HL-60 (cell line): ENCODE measurements around the gene RHOBTB1.

ENCODE experiments used
- DNase-seq, 2 experiments: peaks; one replicate each; pipeline ENCODE4 v3.0.0-alpha.2; 2010 to 2020; ENCODE audit warnings: low read depth in 1 of 2, low spot score in 1 of 2
- H3K27ac ChIP-seq: fragments of 250-450 bp; sonication (Bioruptor Pico); replicated peaks from 2 replicates; pipeline ENCODE4 v1.5.1; 2020; ENCODE audit warnings: mild to moderate bottlenecking, moderate library complexity
- H3K27me3 ChIP-seq: fragments of 250-450 bp; sonication (Bioruptor Pico); 2 replicates; pipeline ENCODE4 v1.5.1; 2021; ENCODE audit warnings: mild to moderate bottlenecking, moderate library complexity; ENCODE audit not compliant: insufficient read depth, poor library complexity, severe bottlenecking
- H3K4me3 ChIP-seq: replicated peaks from 2 replicates; pipeline ENCODE4 v1.5.1; 2011; ENCODE audit warnings: mild to moderate bottlenecking, control low read depth, low read length; ENCODE audit not compliant: insufficient read depth
- GABPA ChIP-seq: IDR thresholded peaks from 2 replicates; pipeline ENCODE4 v1.6.1; 2012; ENCODE audit warnings: low read depth
- POLR2AphosphoS5 ChIP-seq: IDR thresholded peaks from 2 replicates; pipeline ENCODE4 v1.6.1; 2012; ENCODE audit warnings: low read depth
- SPI1 ChIP-seq: IDR thresholded peaks from 2 replicates; pipeline ENCODE4 v1.6.1; 2012; ENCODE audit warnings: low read depth, mild to moderate bottlenecking, borderline replicate concordance
- TF ChIP-seq, protein P1 (sequence below): IDR thresholded peaks from one replicate; pipeline ENCODE4 v1.5.1; 2011; ENCODE audit warnings: low read length, control low read depth, inconsistent platforms; ENCODE audit not compliant: insufficient read depth
- TF ChIP-seq, protein P2 (sequence below): IDR thresholded peaks from 2 replicates; pipeline ENCODE4 v1.6.1; 2012; ENCODE audit warnings: low read depth; ENCODE audit not compliant: insufficient replicate concordance

Gene RHOBTB1

DNA sequence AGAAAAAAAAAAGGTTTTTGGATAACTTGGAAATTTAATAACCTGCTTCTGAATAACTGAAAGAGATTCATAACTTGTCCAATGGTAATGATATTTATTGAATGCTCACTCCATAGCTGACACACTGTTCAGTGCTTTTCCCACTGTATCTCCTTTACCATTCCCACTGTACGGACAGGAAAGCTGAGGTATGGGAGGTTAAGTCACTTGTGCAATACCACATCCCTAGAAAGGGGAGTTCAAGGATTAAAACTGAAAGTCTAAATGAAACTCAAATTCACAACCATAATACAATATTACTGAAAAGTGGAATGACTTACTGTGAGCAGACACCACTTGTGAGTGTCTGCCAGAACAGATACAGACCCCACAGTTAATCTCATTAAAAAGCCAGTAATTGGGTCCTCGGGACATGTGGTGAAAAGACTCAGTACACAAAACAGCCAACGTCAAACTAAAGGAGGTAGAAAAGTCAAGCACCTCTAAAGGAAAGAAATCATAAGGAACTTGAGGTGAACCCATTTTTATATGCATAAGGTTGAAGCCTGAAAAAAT lies 13.8 kb upstream of the RHOBTB1 start:
- Histone ChIP-seq H3K4me3 (no peak overlapping the region), H3K27me3 (no peaks in the 10 kb centered on the region), H3K27ac (no peak overlapping the region)
- DNase-seq: no peak
- no peak for TF ChIP-seq POLR2AphosphoS5
- no peak for TF ChIP-seq SPI1
- TF ChIP-seq, protein P1, sequence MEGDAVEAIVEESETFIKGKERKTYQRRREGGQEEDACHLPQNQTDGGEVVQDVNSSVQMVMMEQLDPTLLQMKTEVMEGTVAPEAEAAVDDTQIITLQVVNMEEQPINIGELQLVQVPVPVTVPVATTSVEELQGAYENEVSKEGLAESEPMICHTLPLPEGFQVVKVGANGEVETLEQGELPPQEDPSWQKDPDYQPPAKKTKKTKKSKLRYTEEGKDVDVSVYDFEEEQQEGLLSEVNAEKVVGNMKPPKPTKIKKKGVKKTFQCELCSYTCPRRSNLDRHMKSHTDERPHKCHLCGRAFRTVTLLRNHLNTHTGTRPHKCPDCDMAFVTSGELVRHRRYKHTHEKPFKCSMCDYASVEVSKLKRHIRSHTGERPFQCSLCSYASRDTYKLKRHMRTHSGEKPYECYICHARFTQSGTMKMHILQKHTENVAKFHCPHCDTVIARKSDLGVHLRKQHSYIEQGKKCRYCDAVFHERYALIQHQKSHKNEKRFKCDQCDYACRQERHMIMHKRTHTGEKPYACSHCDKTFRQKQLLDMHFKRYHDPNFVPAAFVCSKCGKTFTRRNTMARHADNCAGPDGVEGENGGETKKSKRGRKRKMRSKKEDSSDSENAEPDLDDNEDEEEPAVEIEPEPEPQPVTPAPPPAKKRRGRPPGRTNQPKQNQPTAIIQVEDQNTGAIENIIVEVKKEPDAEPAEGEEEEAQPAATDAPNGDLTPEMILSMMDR: no peak
- TF ChIP-seq, protein P2, sequence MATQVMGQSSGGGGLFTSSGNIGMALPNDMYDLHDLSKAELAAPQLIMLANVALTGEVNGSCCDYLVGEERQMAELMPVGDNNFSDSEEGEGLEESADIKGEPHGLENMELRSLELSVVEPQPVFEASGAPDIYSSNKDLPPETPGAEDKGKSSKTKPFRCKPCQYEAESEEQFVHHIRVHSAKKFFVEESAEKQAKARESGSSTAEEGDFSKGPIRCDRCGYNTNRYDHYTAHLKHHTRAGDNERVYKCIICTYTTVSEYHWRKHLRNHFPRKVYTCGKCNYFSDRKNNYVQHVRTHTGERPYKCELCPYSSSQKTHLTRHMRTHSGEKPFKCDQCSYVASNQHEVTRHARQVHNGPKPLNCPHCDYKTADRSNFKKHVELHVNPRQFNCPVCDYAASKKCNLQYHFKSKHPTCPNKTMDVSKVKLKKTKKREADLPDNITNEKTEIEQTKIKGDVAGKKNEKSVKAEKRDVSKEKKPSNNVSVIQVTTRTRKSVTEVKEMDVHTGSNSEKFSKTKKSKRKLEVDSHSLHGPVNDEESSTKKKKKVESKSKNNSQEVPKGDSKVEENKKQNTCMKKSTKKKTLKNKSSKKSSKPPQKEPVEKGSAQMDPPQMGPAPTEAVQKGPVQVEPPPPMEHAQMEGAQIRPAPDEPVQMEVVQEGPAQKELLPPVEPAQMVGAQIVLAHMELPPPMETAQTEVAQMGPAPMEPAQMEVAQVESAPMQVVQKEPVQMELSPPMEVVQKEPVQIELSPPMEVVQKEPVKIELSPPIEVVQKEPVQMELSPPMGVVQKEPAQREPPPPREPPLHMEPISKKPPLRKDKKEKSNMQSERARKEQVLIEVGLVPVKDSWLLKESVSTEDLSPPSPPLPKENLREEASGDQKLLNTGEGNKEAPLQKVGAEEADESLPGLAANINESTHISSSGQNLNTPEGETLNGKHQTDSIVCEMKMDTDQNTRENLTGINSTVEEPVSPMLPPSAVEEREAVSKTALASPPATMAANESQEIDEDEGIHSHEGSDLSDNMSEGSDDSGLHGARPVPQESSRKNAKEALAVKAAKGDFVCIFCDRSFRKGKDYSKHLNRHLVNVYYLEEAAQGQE: no peak
- TF ChIP-seq GABPA: no peak

DNA sequence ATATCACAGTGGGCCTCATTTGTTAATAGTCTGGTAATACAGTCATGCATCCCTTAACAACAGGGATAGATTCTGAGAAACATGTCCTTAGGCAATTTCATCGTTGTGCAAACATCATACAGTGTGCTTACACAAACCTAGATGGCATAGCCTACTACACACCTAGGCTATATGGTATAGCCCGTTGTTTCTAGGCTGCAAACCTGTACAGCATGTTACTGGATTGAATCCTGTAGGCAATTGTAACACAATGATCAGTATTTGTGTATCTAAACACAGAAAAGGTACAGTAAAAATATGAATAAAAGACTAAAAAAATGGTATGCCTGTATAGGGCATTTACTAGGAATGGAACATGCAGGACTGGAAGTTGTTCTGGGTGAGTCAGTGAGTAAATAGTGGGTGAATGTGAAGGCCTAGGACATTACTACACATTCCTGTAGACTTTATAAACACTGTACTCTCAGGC lies 12.0 kb upstream of the RHOBTB1 start:
- DNase-seq: no peak
- TF ChIP-seq POLR2AphosphoS5: no peak
- TF ChIP-seq, protein P2: no peak
- TF ChIP-seq SPI1: no peak
- TF ChIP-seq, protein P1: no peak
- TF ChIP-seq GABPA: no peak
- no peak overlapping the region for H3K27ac ChIP-seq
- H3K4me3 ChIP-seq: no peak overlapping the region
- no peaks in the 10 kb centered on the region for H3K27me3 ChIP-seq

DNA sequence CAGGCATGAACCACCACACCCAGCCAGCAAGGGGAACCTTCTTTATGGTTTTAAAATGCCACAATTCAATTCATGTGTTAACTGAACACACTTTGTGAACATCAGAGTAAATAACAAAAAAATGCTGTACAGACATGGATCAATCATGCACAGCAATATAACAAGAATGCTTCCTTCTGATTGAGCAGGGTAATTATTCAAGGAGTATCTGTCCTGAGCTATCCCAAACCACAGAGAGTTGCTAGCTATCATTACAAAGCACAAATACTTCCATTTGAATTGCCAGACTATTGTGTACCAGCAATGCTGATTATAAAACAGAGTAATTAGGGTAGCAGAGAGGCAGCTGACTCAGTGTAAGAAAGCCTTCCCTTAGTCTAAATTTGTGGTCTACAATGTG lies 11.3 kb upstream of the RHOBTB1 start:
- DNase-seq: no peak
- Histone ChIP-seq H3K27ac (no peak overlapping the region), H3K27me3 (no peaks in the 10 kb centered on the region), H3K4me3 (no peak overlapping the region)
- TF ChIP-seq, protein P1: no peak
- TF ChIP-seq POLR2AphosphoS5: no peak

DNA sequence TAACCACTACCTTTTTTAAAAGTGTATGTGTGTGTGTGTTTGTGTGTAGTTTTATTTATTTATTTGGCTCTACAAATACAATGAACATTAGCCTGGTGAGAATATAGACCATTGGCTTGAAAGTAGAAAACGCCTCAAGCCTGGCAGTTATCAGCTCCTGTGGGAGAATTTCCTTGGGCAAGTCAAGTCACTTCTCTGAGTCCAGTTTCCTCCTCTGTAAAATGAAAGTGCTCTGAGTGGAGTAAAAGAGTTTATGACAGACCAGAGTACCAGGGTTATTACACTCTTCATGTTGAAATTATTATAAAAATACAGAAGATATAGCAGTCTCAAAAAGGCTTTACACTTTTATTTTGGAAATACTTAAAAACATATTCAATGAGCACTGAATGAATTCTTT lies 10.1 kb upstream of the RHOBTB1 start:
- Histone ChIP-seq H3K4me3 (no peak overlapping the region), H3K27ac (no peak overlapping the region), H3K27me3 (no peaks in the 10 kb centered on the region)
- TF ChIP-seq GABPA (no peak), SPI1 (no peak), POLR2AphosphoS5 (no peak)
- TF ChIP-seq, protein P2: no peak
- TF ChIP-seq, protein P1: no peak
- DNase-seq: no peak
